Natural killer cell (primary cell): ENCODE data around the gene RAD51B. TPM values are rescaled to one million over a fixed set of nuclear protein-coding genes. Genes with fewer than 3 reads are reported as not detected.

Experiments used
- ATAC-seq, 3 donors: fragments of 150-1000 bp in 2 of 3; fragments of 200-7000 bp in 1 of 3; cut with Tn5 transposase; 1 replicate in 1 of 3; 2 replicates in 2 of 3; pipeline ENCODE4 v1.10.0; 2021; ENCODE audit warnings: mild to moderate bottlenecking in 2 of 3, moderate library complexity in 2 of 3
- DNase-seq, 2 donors: peaks; one replicate each; pipeline versions ENCODE4 v3.0.0 to v3.0.0-alpha.2; 2013 to 2021; ENCODE audit warnings: mixed read lengths in 1 of 2
- H3K27ac ChIP-seq: one replicate; pipeline ENCODE4 v1.5.1; 2013; ENCODE audit warnings: mild to moderate bottlenecking, low read length
- H3K27me3 ChIP-seq: one replicate; pipeline ENCODE4 v1.6.1; 2013; ENCODE audit warnings: low read length; ENCODE audit not compliant: control insufficient read depth, insufficient read depth
- H3K36me3 ChIP-seq: one replicate; pipeline ENCODE4 v1.6.1; 2013; ENCODE audit warnings: low read length; ENCODE audit not compliant: control insufficient read depth, insufficient read depth
- H3K4me1 ChIP-seq: one replicate; pipeline ENCODE4 v1.6.1; 2013; ENCODE audit warnings: low read length; ENCODE audit not compliant: control insufficient read depth, insufficient read depth
- H3K4me3 ChIP-seq: one replicate; pipeline ENCODE4 v1.5.1; 2013; ENCODE audit warnings: low read length
- H3K9me3 ChIP-seq: one replicate; pipeline ENCODE4 v1.6.1; 2013; ENCODE audit warnings: low read length; ENCODE audit not compliant: control insufficient read depth, insufficient read depth
- H3K27ac Mint-ChIP-seq, 2 donors: one replicate each; pipeline ENCODE4 v1.8.0; 2022; ENCODE audit warnings: mild to moderate bottlenecking in 2 of 2, mixed read lengths in 2 of 2, moderate library complexity in 1 of 2
- H3K27me3 Mint-ChIP-seq, 2 donors: one replicate each; pipeline ENCODE4 v1.8.0; 2022; ENCODE audit warnings: low read depth in 2 of 2, mixed read lengths in 2 of 2
- H3K36me3 Mint-ChIP-seq: one replicate; pipeline ENCODE4 v1.8.0; 2022; ENCODE audit warnings: mixed read lengths
- H3K4me1 Mint-ChIP-seq, 2 donors: one replicate each; pipeline ENCODE4 v1.8.0; 2022; ENCODE audit warnings: mixed read lengths in 2 of 2
- H3K4me3 Mint-ChIP-seq: one replicate; pipeline ENCODE4 v1.8.0; 2022; ENCODE audit warnings: mild to moderate bottlenecking, moderate library complexity, mixed read lengths
- H3K9me3 Mint-ChIP-seq, 2 donors: one replicate each; pipeline ENCODE4 v1.8.0; 2022; ENCODE audit warnings: mixed read lengths in 2 of 2
- CTCF ChIP-seq: fragments of 200-600 bp; IDR thresholded peaks from one replicate; pipeline ENCODE4 v1.8.0; 2022; ENCODE audit warnings: antibody characterized with exemption
- WGBS: methylation state at CpG from one replicate; pipeline ENCODE4 v1.1.7; 2013; ENCODE audit warnings: missing lambda C conversion rate; ENCODE audit not compliant: insufficient coverage; 5-methylcytosine and 5-hydroxymethylcytosine counted together
- intact Hi-C: fragments of 100-400 bp; cut with micrococcal nuclease; formaldehyde crosslinking; loops from one replicate; pipeline ENCODE4 v1.14.2; 2022
- total RNA-seq, 4 donors: library from RNA; stranded (reverse); fragments of 120-200 nt in 1 of 4; gene quantifications; one replicate each; pipeline versions ENCODE4 v1.2.3 to v1.2.4, GENCODE V29; 2013 to 2022

RAD51B gene
- total RNA-seq, 3 donors from 2014 or later (not counting 1 experiment from before 2014, with no cell fraction given), result 28.1 to 37.6 (median 28.6) TPM

GRCh38 chr14:68140806-68141205 is 321.2 kb downstream of the RAD51B start:
- Mint-ChIP-seq H3K4me3 (no peak overlapping the region), H3K36me3 (no peaks in the 10 kb centered on the region), H3K9me3 (no peaks in the 10 kb centered on the region), H3K27ac (no peak overlapping the region), H3K27me3 (no peaks in the 10 kb centered on the region), H3K4me1 (peaks cover 9 to 12% of the 10 kb centered on the region in 2 donors)
- H3K27ac ChIP-seq, result no peak overlapping the region
- DNase-seq (no peak), ATAC-seq (no peak)
- TF ChIP-seq CTCF, result no peak
- no peak overlapping the region for H3K4me3 ChIP-seq
- H3K36me3 ChIP-seq, result no peaks in the 10 kb centered on the region
- H3K27me3 ChIP-seq, result no peaks in the 10 kb centered on the region
- intact Hi-C loops, result no loop called here
- no peaks in the 10 kb centered on the region for H3K9me3 ChIP-seq
- WGBS, result 99% methylated on average over 3 of the region's 3 CpGs
- no peaks in the 10 kb centered on the region for H3K4me1 ChIP-seq

- intact Hi-C loops, result no loop called here
- Mint-ChIP-seq H3K36me3 (no peaks in the 10 kb centered on the region), H3K27me3 (no peaks in the 10 kb centered on the region), H3K4me1 (peaks cover 9 to 12% of the 10 kb centered on the region in 2 donors), H3K27ac (no peak overlapping the region), H3K4me3 (no peak overlapping the region), H3K9me3 (no peaks in the 10 kb centered on the region)
- no peak overlapping the region for H3K4me3 ChIP-seq
- 89% methylated on average over 3 of the region's 5 CpGs for WGBS
- H3K27me3 ChIP-seq, result no peaks in the 10 kb centered on the region
- no peak for TF ChIP-seq CTCF
- no peak for DNase-seq
- no peaks in the 10 kb centered on the region for H3K4me1 ChIP-seq
- H3K36me3 ChIP-seq, result no peaks in the 10 kb centered on the region
- ATAC-seq, result no peak
- no peaks in the 10 kb centered on the region for H3K9me3 ChIP-seq
- H3K27ac ChIP-seq, result no peak overlapping the region
Observed at GRCh38 chr14:68141281-68142088, 321.9 kb downstream of the RAD51B start.

GRCh38 chr14:68143341-68143841 is 323.8 kb downstream of the RAD51B start:
- DNase-seq (no peak), ATAC-seq (no peak)
- no peak overlapping the region for H3K4me3 ChIP-seq
- no peak overlapping the region for H3K4me3 Mint-ChIP-seq
- H3K4me1 Mint-ChIP-seq, result peaks cover 9 to 12% of the 10 kb centered on the region in 2 donors
- peaks cover 6% of the 10 kb centered on the region for H3K36me3 Mint-ChIP-seq
- no peaks in the 10 kb centered on the region for H3K27me3 Mint-ChIP-seq
- intact Hi-C loops, result no loop called here
- no peak overlapping the region for H3K27ac ChIP-seq
- H3K36me3 ChIP-seq, result no peaks in the 10 kb centered on the region
- H3K27ac Mint-ChIP-seq, result no peak overlapping the region
- WGBS, result 57% methylated on average over 4 of the region's 4 CpGs
- peaks cover 2% of the 10 kb centered on the region for H3K9me3 ChIP-seq
- no peaks in the 10 kb centered on the region for H3K4me1 ChIP-seq
- no peak for TF ChIP-seq CTCF
- no peaks in the 10 kb centered on the region for H3K27me3 ChIP-seq
- peaks cover 0 to 3% of the 10 kb centered on the region in 2 donors for H3K9me3 Mint-ChIP-seq
